ENCODE measurements around the gene C19orf38. TPM values are rescaled to one million over a fixed set of nuclear protein-coding genes. Genes with fewer than 3 reads are reported as not detected.

Gene C19orf38
- total and polyA plus RNA-seq, 9 of the 15 experiments (the other 6 are each of a cell fraction or from before 2014, with no cell fraction given): 0.14 to 0.18 TPM; not detected in 7

DNA sequence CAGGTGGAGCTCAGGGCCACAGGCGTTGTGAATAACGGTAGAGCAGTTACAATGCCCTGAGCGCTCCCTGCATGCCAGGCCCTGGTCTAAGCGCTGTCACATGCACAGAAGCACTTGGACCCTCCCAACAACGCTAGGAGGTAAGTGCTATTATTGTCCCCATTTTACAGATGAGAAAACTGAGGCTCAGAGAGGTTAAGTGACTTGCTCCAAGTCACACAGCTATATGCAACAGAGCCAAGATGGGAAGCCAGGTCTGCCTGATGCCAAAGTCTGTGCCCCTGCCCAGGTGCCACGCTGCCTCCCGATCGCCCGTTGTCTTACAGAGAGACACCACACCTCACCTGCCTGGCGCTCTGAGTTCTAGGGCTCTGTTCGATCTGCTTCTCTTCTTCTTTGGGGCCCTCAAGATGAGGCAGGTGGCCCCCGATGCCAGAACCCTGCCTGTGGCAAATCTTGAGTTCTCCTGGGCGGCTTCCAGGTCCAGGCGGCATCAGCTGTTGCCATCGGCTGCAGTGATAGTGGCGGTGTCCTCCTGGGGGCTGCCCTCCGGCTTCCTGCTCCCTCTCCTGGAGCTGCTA lies 60.3 kb downstream of the C19orf38 start:
- ChIA-PET POLR2A (interaction anchor here (1.7 kb wide), 1 partner anchor 11 kb away, joined by 6 read pairs; no protein-coding TSS in a partner anchor), CTCF (ENCODE audit: low intra/inter-chr PET ratio) (no interaction called here)
- H4K20me1 ChIP-seq (replicated peaks; ENCODE audit: control insufficient read depth, insufficient read depth, low read length): 0 out of 2 replicates have a peak, but pooled peaks cover 4% of the 10 kb centered on the region
- 97% methylated on average over 17 of the region's 17 CpGs for WGBS (ENCODE audit: insufficient coverage, low coverage, missing lambda C conversion rate)
- H3K79me2 ChIP-seq (ENCODE audit: control insufficient read depth, insufficient read depth, low read length): no peaks in the 10 kb centered on the region; the same call in 2 of the 3 replicates
- no peaks in the 10 kb centered on the region for H3K9me1 ChIP-seq (ENCODE audit: control insufficient read depth, insufficient read depth, low read length)
- H3K9ac ChIP-seq (ENCODE audit: insufficient read depth in 1 of 2, low read depth in 2 of 2, low read length in 2 of 2): no peak overlapping the region
- in situ Hi-C loops (cut with MboI) (no loop called here), intact Hi-C loops (cut with micrococcal nuclease) (no loop called here)
- no TSS peak for BruUV-seq (replicated peaks)
- no peaks in the 10 kb centered on the region for H3K27me3 ChIP-seq (ENCODE audit: control insufficient read depth in 2 of 2, insufficient read depth in 2 of 2, low read length in 2 of 2)
- H3K27ac ChIP-seq (ENCODE audit: extremely low read depth, low read depth, low read length): no peak overlapping the region
- ATAC-seq (no peak), FAIRE-seq (peak; percentile 57), DNase-seq (ENCODE audit: extremely low read depth in 1 of 4, low spot score in 3 of 4) (no peak)
- H2AFZ ChIP-seq (ENCODE audit: low read depth, low read length): no peak overlapping the region
- no peak overlapping the region for H3K4me2 ChIP-seq (ENCODE audit: insufficient read depth, low read length)
- peaks cover 0 to 22% of the 10 kb centered on the region in 2 experiments; a peak in 1 of 5 replicates for H3K4me1 ChIP-seq (replicated peaks in 1 of 2; ENCODE audit: control insufficient read depth in 2 of 2, insufficient read depth in 2 of 2, low read length in 2 of 2)
- H3K4me3 ChIP-seq: no peak overlapping the region
- H3K36me3 ChIP-seq (ENCODE audit: control insufficient read depth, insufficient read depth, low read length): peaks cover 67% of the 10 kb centered on the region; the same call in 2 of the 3 replicates
- no peaks in the 10 kb centered on the region for H3K9me3 ChIP-seq (replicated peaks; ENCODE audit: control insufficient read depth, insufficient read depth, low read depth, low read length)
- TF ChIP-seq, protein P1, sequence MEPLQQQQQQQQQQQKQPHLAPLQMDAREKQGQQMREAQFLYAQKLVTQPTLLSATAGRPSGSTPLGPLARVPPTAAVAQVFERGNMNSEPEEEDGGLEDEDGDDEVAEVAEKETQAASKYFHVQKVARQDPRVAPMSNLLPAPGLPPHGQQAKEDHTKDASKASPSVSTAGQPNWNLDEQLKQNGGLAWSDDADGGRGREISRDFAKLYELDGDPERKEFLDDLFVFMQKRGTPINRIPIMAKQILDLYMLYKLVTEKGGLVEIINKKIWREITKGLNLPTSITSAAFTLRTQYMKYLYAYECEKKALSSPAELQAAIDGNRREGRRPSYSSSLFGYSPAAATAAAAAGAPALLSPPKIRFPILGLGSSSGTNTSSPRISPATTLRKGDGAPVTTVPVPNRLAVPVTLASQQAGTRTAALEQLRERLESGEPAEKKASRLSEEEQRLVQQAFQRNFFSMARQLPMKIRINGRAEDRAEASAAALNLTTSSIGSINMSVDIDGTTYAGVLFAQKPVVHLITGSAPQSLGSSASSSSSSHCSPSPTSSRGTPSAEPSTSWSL (CRISPR knock-in tag; IDR thresholded peaks at IDR 0.05; ENCODE audit: borderline replicate concordance): no peak
- TF ChIP-seq FOS (IDR thresholded peaks at IDR 0.05; ENCODE audit: extremely low read depth, insufficient read length) (no peak), RBM25 (IDR thresholded peaks at IDR 0.05; ENCODE audit: low read depth, low read length, severe bottlenecking) (peak; percentile 94), PHTF2 (CRISPR knock-in tag; IDR thresholded peaks at IDR 0.05) (no peak), SMARCA5 (IDR thresholded peaks at IDR 0.05) (peak; percentile 93), HDAC2 (IDR thresholded peaks at IDR 0.05) (peak; percentile 81), JUNB (CRISPR knock-in tag; conservative IDR thresholded peaks at IDR 0.05) (no peak), BCOR (IDR thresholded peaks at IDR 0.05) (peak; percentile 97), HEY1 (CRISPR knock-in tag; IDR thresholded peaks at IDR 0.05; ENCODE audit: borderline replicate concordance) (no peak), NFE2L1 (tag; IDR thresholded peaks at IDR 0.05; ENCODE audit: borderline replicate concordance, low read depth) (no peak), ZNF121 (CRISPR knock-in tag; conservative IDR thresholded peaks at IDR 0.05) (0 out of 2 replicates have a peak, but pooled peaks have one; percentile 7), ADNP (tag; IDR thresholded peaks at IDR 0.05) (peak; percentile 97), ZFP36 (IDR thresholded peaks at IDR 0.05; ENCODE audit: low read depth, low read length, partially characterized antibody) (peak; percentile 81), PTBP1 (IDR thresholded peaks at IDR 0.05; ENCODE audit: low read depth, low read length) (no peak), KDM1A (IDR thresholded peaks at IDR 0.05) (peak; percentile 71 to 91), ZC3H11A (IDR thresholded peaks at IDR 0.05; ENCODE audit: low read depth, low read length) (no peak)
- TF ChIP-seq, protein P2, sequence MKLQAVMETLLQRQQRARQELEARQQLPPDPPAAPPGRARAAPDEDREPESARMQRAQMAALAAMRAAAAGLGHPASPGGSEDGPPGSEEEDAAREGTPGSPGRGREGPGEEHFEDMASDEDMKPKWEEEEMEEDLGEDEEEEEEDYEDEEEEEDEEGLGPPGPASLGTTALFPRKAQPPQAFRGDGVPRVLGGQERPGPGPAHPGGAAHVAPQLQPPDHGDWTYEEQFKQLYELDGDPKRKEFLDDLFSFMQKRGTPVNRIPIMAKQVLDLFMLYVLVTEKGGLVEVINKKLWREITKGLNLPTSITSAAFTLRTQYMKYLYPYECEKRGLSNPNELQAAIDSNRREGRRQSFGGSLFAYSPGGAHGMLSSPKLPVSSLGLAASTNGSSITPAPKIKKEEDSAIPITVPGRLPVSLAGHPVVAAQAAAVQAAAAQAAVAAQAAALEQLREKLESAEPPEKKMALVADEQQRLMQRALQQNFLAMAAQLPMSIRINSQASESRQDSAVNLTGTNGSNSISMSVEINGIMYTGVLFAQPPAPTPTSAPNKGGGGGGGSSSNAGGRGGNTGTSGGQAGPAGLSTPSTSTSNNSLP (IDR thresholded peaks at IDR 0.05; ENCODE audit: borderline replicate concordance, low read depth, low read length): no peak
- TF ChIP-seq, protein P3, sequence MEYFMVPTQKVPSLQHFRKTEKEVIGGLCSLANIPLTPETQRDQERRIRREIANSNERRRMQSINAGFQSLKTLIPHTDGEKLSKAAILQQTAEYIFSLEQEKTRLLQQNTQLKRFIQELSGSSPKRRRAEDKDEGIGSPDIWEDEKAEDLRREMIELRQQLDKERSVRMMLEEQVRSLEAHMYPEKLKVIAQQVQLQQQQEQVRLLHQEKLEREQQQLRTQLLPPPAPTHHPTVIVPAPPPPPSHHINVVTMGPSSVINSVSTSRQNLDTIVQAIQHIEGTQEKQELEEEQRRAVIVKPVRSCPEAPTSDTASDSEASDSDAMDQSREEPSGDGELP (CRISPR knock-in tag; IDR thresholded peaks at IDR 0.05; ENCODE audit: borderline replicate concordance): 0 out of 2 replicates have a peak, but pooled peaks have one; percentile 12
- TF ChIP-seq, protein P4, sequence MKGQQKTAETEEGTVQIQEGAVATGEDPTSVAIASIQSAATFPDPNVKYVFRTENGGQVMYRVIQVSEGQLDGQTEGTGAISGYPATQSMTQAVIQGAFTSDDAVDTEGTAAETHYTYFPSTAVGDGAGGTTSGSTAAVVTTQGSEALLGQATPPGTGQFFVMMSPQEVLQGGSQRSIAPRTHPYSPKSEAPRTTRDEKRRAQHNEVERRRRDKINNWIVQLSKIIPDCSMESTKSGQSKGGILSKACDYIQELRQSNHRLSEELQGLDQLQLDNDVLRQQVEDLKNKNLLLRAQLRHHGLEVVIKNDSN (CRISPR knock-in tag; IDR thresholded peaks at IDR 0.05): 0 out of 2 replicates have a peak, but pooled peaks have one; percentile 2

Measured in K562 (cell line).